ENCODE results near the gene SOSTDC1.

The SOSTDC1 gene

GRCh38 chr7:16419859-16420258 lies 45.7 kb downstream of the SOSTDC1 start:
- peak overlapping the region; percentile 58 for H3K4me3 ChIP-seq (ENCODE audit: low read depth, low read length)
- TF ChIP-seq CTCF (IDR thresholded peaks at IDR 0.05; ENCODE audit: low read depth, low read length): no peak

GRCh38 chr7:16419126-16419525 lies 46.4 kb downstream of the SOSTDC1 start:
- H3K4me3 ChIP-seq (ENCODE audit: low read depth, low read length): no peak overlapping the region
- no peak for TF ChIP-seq CTCF (IDR thresholded peaks at IDR 0.05; ENCODE audit: low read depth, low read length)

GRCh38 chr7:16417906-16418305 lies 47.6 kb downstream of the SOSTDC1 start:
- H3K4me3 ChIP-seq (ENCODE audit: low read depth, low read length): no peak overlapping the region
- TF ChIP-seq CTCF (IDR thresholded peaks at IDR 0.05; ENCODE audit: low read depth, low read length): no peak

GRCh38 chr7:16416289-16417282 lies 49.0 kb downstream of the SOSTDC1 start:
- no peak for TF ChIP-seq CTCF (IDR thresholded peaks at IDR 0.05; ENCODE audit: low read depth, low read length)
- H3K4me3 ChIP-seq (ENCODE audit: low read depth, low read length): no peak overlapping the region

- H3K4me3 ChIP-seq (ENCODE audit: low read depth, low read length): no peak overlapping the region
- TF ChIP-seq CTCF (IDR thresholded peaks at IDR 0.05; ENCODE audit: low read depth, low read length): no peak
These were observed 53.0 kb downstream of the SOSTDC1 start for GRCh38 chr7:16412274-16413254.
